ENCODE measurements around the gene NAA50. TPM values are rescaled to one million over a fixed set of nuclear protein-coding genes. Genes with fewer than 3 reads are reported as not detected.

The NAA50 gene
- polyA plus RNA-seq, 6 donors from 2014 or later = 65.5 to 103 (median 87.5) TPM

GRCh38 chr3:113730550-113730949 is 15.5 kb downstream of the NAA50 start:
- DNase-seq (no peak), ATAC-seq (ENCODE audit: low read depth in 2 of 2) (no peak)
- peak overlapping the region in 1 of 6 donors; percentile 60 for H3K27ac Mint-ChIP-seq
- no peaks in the 10 kb centered on the region for H3K27me3 Mint-ChIP-seq
- peaks cover 6% of the 10 kb centered on the region in 2 donors for H3K36me3 Mint-ChIP-seq
- H3K4me3 Mint-ChIP-seq = no peak overlapping the region
- no peaks in the 10 kb centered on the region for H3K9me3 Mint-ChIP-seq
- peaks cover 13 to 25% (median 23%) of the 10 kb centered on the region in 3 donors for H3K4me1 Mint-ChIP-seq

DNA sequence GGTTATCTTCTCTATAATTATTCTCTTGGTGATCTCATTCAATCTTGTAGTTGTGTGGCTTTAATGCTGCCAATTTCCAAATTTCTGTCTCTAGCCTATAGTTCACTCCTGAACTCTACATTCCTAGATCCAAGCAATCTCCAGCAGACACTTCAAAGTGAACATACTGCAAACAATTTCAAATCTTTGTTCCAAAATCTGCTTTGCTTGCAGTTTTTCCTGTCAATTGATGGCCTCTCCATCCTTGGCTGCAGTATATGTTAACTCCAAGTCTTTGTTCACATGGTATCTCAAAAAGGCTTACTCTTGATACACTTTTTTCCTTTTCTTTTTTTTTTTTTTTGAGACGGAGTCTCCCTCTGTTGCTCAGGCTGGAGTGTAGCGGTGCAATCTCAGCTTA is 17.4 kb downstream of the NAA50 start:
- Mint-ChIP-seq H3K27ac (peak overlapping the region in 2 of 6 donors; percentile 61 to 90), H3K27me3 (no peaks in the 10 kb centered on the region), H3K9me3 (no peaks in the 10 kb centered on the region), H3K4me3 (no peak overlapping the region), H3K36me3 (peaks cover 11 to 13% of the 10 kb centered on the region in 2 donors), H3K4me1 (peaks cover 13 to 28% (median 16%) of the 10 kb centered on the region in 3 donors)
- DNase-seq = no peak
- no peak for ATAC-seq (ENCODE audit: low read depth in 2 of 2)

- Mint-ChIP-seq H3K9me3 (no peaks in the 10 kb centered on the region), H3K36me3 (peaks cover 16 to 27% of the 10 kb centered on the region in 2 donors)
These were observed 24.4 kb downstream of the NAA50 start for GRCh38 chr3:113721636-113722035.

GRCh38 chr3:113719758-113720157 is 26.3 kb downstream of the NAA50 start:
- ATAC-seq (ENCODE audit: low read depth in 2 of 2) (no peak), DNase-seq (no peak)
- Mint-ChIP-seq H3K4me3 (no peak overlapping the region), H3K9me3 (no peaks in the 10 kb centered on the region), H3K36me3 (peaks cover 12 to 25% of the 10 kb centered on the region in 2 donors), H3K27me3 (no peaks in the 10 kb centered on the region), H3K4me1 (peaks cover 7 to 12% (median 9%) of the 10 kb centered on the region in 3 donors), H3K27ac (peak overlapping the region in 1 of 6 donors; percentile 61)

More at GRCh38 chr3:113721636-113722035, 24.4 kb downstream of the NAA50 start:
- H3K27me3 Mint-ChIP-seq = no peaks in the 10 kb centered on the region
- ATAC-seq (ENCODE audit: low read depth in 2 of 2) = no peak
- no peak for DNase-seq
- peaks cover 9 to 19% (median 11%) of the 10 kb centered on the region in 3 donors for H3K4me1 Mint-ChIP-seq
- H3K4me3 Mint-ChIP-seq = no peak overlapping the region
- peak overlapping the region in 3 of 6 donors; percentile 23 to 56 (median 42) for H3K27ac Mint-ChIP-seq

- ATAC-seq (ENCODE audit: low read depth in 2 of 2) (no peak), DNase-seq (no peak)
- H3K27me3 Mint-ChIP-seq = no peaks in the 10 kb centered on the region
- peak overlapping the region in 2 of 6 donors; percentile 28 to 61 for H3K27ac Mint-ChIP-seq
- no peaks in the 10 kb centered on the region for H3K9me3 Mint-ChIP-seq
- H3K4me3 Mint-ChIP-seq = no peak overlapping the region
- peaks cover 9 to 22% of the 10 kb centered on the region in 2 donors for H3K36me3 Mint-ChIP-seq
- H3K4me1 Mint-ChIP-seq = peaks cover 5 to 9% (median 9%) of the 10 kb centered on the region in 3 donors
These were observed 26.8 kb downstream of the NAA50 start for GRCh38 chr3:113719294-113719693.

GRCh38 chr3:113717818-113718217 is 28.2 kb downstream of the NAA50 start:
- ATAC-seq (ENCODE audit: low read depth in 2 of 2) = no peak
- Mint-ChIP-seq H3K4me1 (peaks cover 5 to 9% (median 6%) of the 10 kb centered on the region in 3 donors), H3K36me3 (peaks cover 9 to 19% of the 10 kb centered on the region in 2 donors), H3K27ac (peak overlapping the region in 2 of 6 donors; percentile 41), H3K9me3 (no peaks in the 10 kb centered on the region), H3K4me3 (no peak overlapping the region), H3K27me3 (no peaks in the 10 kb centered on the region)
- no peak for DNase-seq

DNA sequence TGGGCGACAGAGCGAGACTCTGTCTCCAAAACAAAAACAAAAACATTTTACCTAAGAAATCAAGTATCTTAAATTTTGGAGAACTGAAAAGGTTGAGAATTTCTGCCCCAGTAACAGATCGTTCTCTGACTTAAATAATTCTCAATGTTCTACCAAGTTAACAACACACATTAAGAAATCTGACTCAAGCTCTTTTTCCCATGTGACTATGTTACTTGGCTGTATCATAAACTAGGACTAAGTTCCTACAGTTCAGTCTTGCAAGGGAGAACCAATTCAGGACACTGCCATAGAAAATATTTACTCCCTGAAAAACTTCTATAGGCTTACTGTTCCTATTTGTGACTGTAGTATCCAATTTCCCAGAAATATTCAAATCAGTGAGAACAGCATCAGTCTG is 28.7 kb downstream of the NAA50 start:
- DNase-seq (no peak), ATAC-seq (ENCODE audit: low read depth in 2 of 2) (no peak)
- no peak overlapping the region for H3K4me3 Mint-ChIP-seq
- peaks cover 2 to 9% (median 5%) of the 10 kb centered on the region in 3 donors for H3K4me1 Mint-ChIP-seq
- peaks cover 9 to 14% of the 10 kb centered on the region in 2 donors for H3K36me3 Mint-ChIP-seq
- peak overlapping the region in 2 of 6 donors; percentile 39 to 57 for H3K27ac Mint-ChIP-seq
- no peaks in the 10 kb centered on the region for H3K9me3 Mint-ChIP-seq
- H3K27me3 Mint-ChIP-seq = no peaks in the 10 kb centered on the region

- Mint-ChIP-seq H3K27me3 (no peaks in the 10 kb centered on the region), H3K4me3 (no peak overlapping the region), H3K9me3 (no peaks in the 10 kb centered on the region), H3K27ac (peak overlapping the region in 1 of 6 donors; percentile 64), H3K36me3 (no peaks in the 10 kb centered on the region), H3K4me1 (peaks cover 0 to 5% (median 2%) of the 10 kb centered on the region in 3 donors)
- ATAC-seq (ENCODE audit: low read depth in 2 of 2) = no peak
- DNase-seq = no peak
These were observed 31.3 kb downstream of the NAA50 start for GRCh38 chr3:113714702-113715101.

- H3K27ac Mint-ChIP-seq = no peak overlapping the region
- H3K4me3 Mint-ChIP-seq = no peak overlapping the region
- DNase-seq (no peak), ATAC-seq (ENCODE audit: low read depth in 2 of 2) (no peak)
- H3K9me3 Mint-ChIP-seq = peaks cover 0 to 3% (median 0%) of the 10 kb centered on the region in 7 donors
- no peaks in the 10 kb centered on the region for H3K27me3 Mint-ChIP-seq
- no peaks in the 10 kb centered on the region for H3K36me3 Mint-ChIP-seq
- H3K4me1 Mint-ChIP-seq = no peaks in the 10 kb centered on the region
These were observed 33.9 kb downstream of the NAA50 start for GRCh38 chr3:113712129-113712528.

DNA sequence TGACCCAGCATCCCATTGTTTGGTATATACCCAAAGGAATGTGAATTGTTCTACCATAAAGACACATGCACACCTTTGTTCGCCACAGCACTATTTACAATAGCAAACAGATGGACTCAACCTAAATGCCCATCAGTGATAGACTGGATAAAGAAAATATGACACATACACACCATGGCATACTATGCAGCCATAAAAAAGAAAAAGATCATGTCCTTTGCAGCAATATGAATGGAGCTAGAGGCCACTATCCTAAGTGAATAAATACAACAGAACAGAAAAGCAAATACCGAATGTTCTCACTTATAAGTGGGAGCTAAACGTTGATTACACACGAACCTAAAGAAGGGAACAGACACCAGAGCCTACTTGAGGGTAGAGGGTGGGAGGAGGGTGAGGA is 38.2 kb downstream of the NAA50 start:
- no peak for ATAC-seq (ENCODE audit: low read depth in 2 of 2)
- H3K27ac Mint-ChIP-seq = peak overlapping the region in 1 of 6 donors; percentile 24
- DNase-seq = no peak
- H3K9me3 Mint-ChIP-seq = peaks cover 0 to 3% (median 0%) of the 10 kb centered on the region in 7 donors
- H3K4me1 Mint-ChIP-seq = no peaks in the 10 kb centered on the region
- H3K4me3 Mint-ChIP-seq = no peak overlapping the region
- no peaks in the 10 kb centered on the region for H3K36me3 Mint-ChIP-seq
- H3K27me3 Mint-ChIP-seq = no peaks in the 10 kb centered on the region

DNA sequence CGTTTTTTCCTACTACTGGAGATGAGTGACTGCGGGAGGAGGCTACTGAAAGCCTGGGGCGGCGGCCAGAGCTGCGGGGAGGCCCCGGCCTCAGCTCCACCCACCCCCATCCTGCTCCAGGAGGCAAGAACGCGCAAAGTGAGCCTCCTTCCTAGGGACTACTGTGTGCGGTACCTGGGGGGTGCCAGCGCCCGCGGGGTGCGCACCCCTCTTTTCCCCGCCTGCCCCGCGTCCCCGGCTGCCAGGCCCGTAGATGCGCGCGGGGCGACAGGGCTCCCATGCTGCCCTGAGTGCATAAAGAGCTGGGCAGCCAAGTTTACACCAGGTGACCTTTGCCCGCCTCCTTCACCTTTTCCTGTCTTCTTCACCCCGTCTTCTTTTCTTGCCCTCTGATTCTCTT is 47.1 kb downstream of the NAA50 start:
- no peaks in the 10 kb centered on the region for H3K27me3 Mint-ChIP-seq
- peak overlapping the region in 3 of 6 donors; percentile 74 to 92 (median 87) for H3K27ac Mint-ChIP-seq
- H3K36me3 Mint-ChIP-seq = peaks cover 0 to 3% of the 10 kb centered on the region in 2 donors
- H3K4me3 Mint-ChIP-seq = peak overlapping the region in 3 of 8 donors; percentile 81 to 85 (median 85)
- DNase-seq (no peak), ATAC-seq (ENCODE audit: low read depth in 2 of 2) (no peak)
- no peaks in the 10 kb centered on the region for H3K9me3 Mint-ChIP-seq
- peaks cover 15 to 21% (median 20%) of the 10 kb centered on the region in 3 donors for H3K4me1 Mint-ChIP-seq

- H3K27ac Mint-ChIP-seq = peak overlapping the region in 1 of 6 donors; percentile 78
- H3K27me3 Mint-ChIP-seq = no peaks in the 10 kb centered on the region
- ATAC-seq (ENCODE audit: low read depth in 2 of 2) (no peak), DNase-seq (no peak)
- H3K36me3 Mint-ChIP-seq = peaks cover 5 to 8% of the 10 kb centered on the region in 2 donors
- peaks cover 22 to 28% (median 27%) of the 10 kb centered on the region in 3 donors for H3K4me1 Mint-ChIP-seq
- H3K9me3 Mint-ChIP-seq = no peaks in the 10 kb centered on the region
- peak overlapping the region in 2 of 8 donors; percentile 67 to 85 for H3K4me3 Mint-ChIP-seq
These were observed 47.8 kb downstream of the NAA50 start for GRCh38 chr3:113698213-113698742.

- no peak for ATAC-seq (ENCODE audit: low read depth in 2 of 2)
- DNase-seq = no peak
- H3K36me3 Mint-ChIP-seq = peaks cover 8 to 9% of the 10 kb centered on the region in 2 donors
- H3K4me1 Mint-ChIP-seq = peaks cover 25 to 32% (median 31%) of the 10 kb centered on the region in 3 donors
- no peaks in the 10 kb centered on the region for H3K27me3 Mint-ChIP-seq
- H3K27ac Mint-ChIP-seq = no peak overlapping the region
- H3K9me3 Mint-ChIP-seq = no peaks in the 10 kb centered on the region
- H3K4me3 Mint-ChIP-seq = no peak overlapping the region
These were observed 48.5 kb downstream of the NAA50 start for GRCh38 chr3:113697500-113698090.

All from naive B cell (primary cell).